Neural cell (in vitro differentiated cells): ENCODE results near the gene PTPN20. TPM values are rescaled to one million over a fixed set of nuclear protein-coding genes. Genes with fewer than 3 reads are reported as not detected.
"Not testable (repeated sequence)": the region's sequence is repeated elsewhere in the genome, so short reads cannot be mapped to it uniquely, and the experiment has no call there.

ENCODE experiments used
- H2AFZ ChIP-seq: fragments of 200-600, 300-800 bp; sonication (generic), shearing (Covaris generic); 2 replicates; pipeline ENCODE4 v1.6.0; 2014; ENCODE audit warnings: low read depth, mild to moderate bottlenecking, antibody characterized with exemption, low read length, moderate library complexity
- H3F3A ChIP-seq: fragments of 200-600 bp; shearing (Covaris generic); 2 replicates; pipeline ENCODE4 v1.6.1; 2016; ENCODE audit warnings: mild to moderate bottlenecking, moderate library complexity, mixed read lengths, antibody characterized with exemption, low read length; ENCODE audit not compliant: insufficient read depth, poor library complexity, severe bottlenecking
- H3K27ac ChIP-seq: fragments of 200-600, 300-800 bp; sonication (generic), shearing (Covaris generic); 2 replicates; pipeline ENCODE4 v1.5.1; 2014; ENCODE audit warnings: mild to moderate bottlenecking, low read length, moderate library complexity
- H3K27me3 ChIP-seq: fragments of 300-800, 200-600 bp; sonication (generic), shearing (Covaris generic); 2 replicates; pipeline ENCODE4 v1.6.0; 2014; ENCODE audit warnings: mild to moderate bottlenecking, low read depth, low read length, moderate library complexity; ENCODE audit not compliant: insufficient read depth
- H3K36me3 ChIP-seq: fragments of 300-800, 200-600 bp; sonication (generic), shearing (Covaris generic); 2 replicates; pipeline ENCODE4 v1.5.1; 2014; ENCODE audit warnings: mild to moderate bottlenecking, antibody characterized with exemption, low read length, moderate library complexity; ENCODE audit not compliant: insufficient read depth
- H3K4me2 ChIP-seq: fragments of 300-800, 200-600 bp; sonication (generic), shearing (Covaris generic); 2 replicates; pipeline ENCODE4 v1.6.0; 2014; ENCODE audit warnings: mild to moderate bottlenecking, low read length
- H3K4me3 ChIP-seq: fragments of 300-800, 200-600 bp; sonication (generic), shearing (Covaris generic); 2 replicates; pipeline ENCODE4 v1.5.1; 2014; ENCODE audit warnings: mild to moderate bottlenecking, low read length, moderate library complexity
- H3K79me2 ChIP-seq: fragments of 200-600 bp; shearing (Covaris generic); replicated peaks from 2 replicates; pipeline ENCODE4 v1.6.0; 2014; ENCODE audit warnings: mild to moderate bottlenecking, low read length, moderate library complexity; ENCODE audit not compliant: insufficient read depth
- H3K9ac ChIP-seq: fragments of 300-800, 200-600 bp; sonication (generic), shearing (Covaris generic); 2 replicates; pipeline ENCODE4 v1.6.1; 2016; ENCODE audit warnings: mild to moderate bottlenecking, low read length, mixed read lengths
- H3K9me2 ChIP-seq: fragments of 200-600 bp; shearing (Covaris generic); 2 replicates; pipeline ENCODE4 v1.6.1; 2016; ENCODE audit warnings: mild to moderate bottlenecking, low read length, mixed read lengths; ENCODE audit not compliant: insufficient read depth
- H3K9me3 ChIP-seq: fragments of 200-600, 300-800 bp; sonication (generic), shearing (Covaris generic); 2 replicates; pipeline ENCODE4 v1.6.1; 2016; ENCODE audit warnings: mild to moderate bottlenecking, mixed run types, low read length, moderate library complexity, mixed read lengths
- H4K20me1 ChIP-seq: fragments of 200-600 bp; shearing (Covaris generic); 2 replicates; pipeline ENCODE4 v1.6.1; 2016; ENCODE audit warnings: mild to moderate bottlenecking, mixed run types; ENCODE audit not compliant: insufficient read depth
- polyA plus RNA-seq: library from polyadenylated mRNA; depleted of rRNA; stranded (reverse); fragments of >200 nt; gene quantifications from 2 replicates; pipeline ENCODE4 v1.2.3, GENCODE V29; 2014

Gene PTPN20
- polyA plus RNA-seq, 1 donor from 2014 or later = not detected

DNA sequence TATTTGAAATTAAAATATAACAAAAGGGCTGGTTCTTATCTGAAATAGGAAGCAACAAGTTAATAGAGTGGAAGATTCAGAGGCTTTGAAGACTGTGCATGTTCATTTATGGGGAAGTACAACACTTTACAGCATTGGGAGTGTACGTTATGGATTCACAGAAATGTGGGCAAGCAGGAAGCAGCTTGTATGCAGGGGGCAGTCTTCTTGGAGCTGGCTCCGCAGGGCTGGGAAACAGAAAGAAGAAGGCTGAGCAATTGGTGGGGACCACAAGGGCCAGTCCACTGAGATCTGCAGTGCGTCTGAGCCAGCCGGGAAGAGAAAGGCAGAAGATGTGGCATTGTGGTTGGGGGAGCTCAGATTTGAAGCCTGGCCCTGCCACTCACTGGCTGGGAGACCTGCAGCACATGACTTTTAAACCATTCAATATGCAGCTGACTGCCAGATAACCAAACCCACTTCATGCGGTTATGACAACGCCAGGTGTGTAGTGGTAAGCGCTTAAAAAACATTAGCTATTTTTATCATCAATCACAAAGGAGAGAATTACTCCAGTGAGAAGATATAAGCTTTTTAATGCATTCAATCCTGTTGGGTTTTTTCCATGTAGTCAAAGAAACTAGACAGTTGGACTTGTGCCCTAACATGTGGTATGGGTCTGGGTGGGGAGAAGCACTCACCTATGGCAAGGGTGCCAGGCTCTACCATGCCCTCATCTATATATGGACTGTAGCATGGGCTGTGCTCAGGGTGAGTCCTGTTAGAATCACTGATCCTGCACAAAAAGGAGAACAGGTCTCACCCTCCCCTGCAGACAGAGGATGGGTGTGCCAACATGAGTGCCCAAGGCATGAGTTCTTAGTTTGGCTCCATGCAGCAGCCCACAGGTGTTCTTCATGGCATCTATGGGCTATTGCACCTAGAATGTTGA is 14.2 kb upstream of the PTPN20 start:
- not testable (repeated sequence) for H3K9me2 ChIP-seq, H3K27ac ChIP-seq

DNA sequence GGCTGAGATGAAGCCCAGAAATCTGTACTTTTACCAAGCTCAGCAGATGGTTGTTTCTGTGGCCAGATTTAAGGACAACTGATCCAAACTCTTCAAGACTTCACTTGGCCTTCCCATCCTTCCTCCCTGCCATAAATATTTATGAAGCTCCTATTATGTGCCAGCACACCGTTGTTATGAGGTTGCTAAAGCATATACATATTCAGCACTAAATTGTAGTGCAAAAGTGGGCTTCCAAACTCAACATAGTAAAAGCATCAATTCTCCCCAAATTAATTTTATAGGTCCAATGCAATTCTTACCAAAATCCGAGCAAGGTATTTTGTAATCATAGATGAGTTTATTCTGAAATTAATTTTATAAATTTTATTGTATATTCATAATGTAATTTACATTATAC is 10.0 kb upstream of the PTPN20 start:
- not testable (repeated sequence) for H3K4me3 ChIP-seq, H3K36me3 ChIP-seq

More for the DNA sequence above, 14.2 kb upstream of the PTPN20 start:
- H4K20me1 ChIP-seq, H3K4me2 ChIP-seq, H3K9me3 ChIP-seq, H3K36me3 ChIP-seq, H3K27me3 ChIP-seq, H3K9ac ChIP-seq, H3K79me2 ChIP-seq, H2AFZ ChIP-seq, H3K4me3 ChIP-seq, H3F3A ChIP-seq: not testable (repeated sequence)

DNA sequence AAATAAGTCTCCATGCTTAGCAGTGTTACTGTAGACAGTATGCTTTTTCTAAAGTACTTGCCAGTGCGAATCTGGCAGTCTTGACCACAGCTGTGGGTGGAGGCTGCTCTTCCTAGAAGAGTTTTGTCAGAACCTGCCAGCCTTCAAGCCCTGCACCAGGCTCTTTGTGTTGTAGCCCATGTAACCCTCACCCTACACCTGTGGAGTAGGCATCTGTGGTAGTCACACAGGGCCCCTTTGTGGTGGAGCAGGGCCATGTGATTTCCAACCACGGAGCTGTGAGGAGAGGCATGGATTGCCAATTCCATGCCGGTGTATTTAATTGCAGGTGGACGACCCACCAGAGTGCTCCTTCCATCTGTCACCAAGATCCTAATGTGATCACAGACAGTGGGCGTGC is 7.4 kb upstream of the PTPN20 start:
- H3K9me2 ChIP-seq, H2AFZ ChIP-seq, H3K4me3 ChIP-seq, H3K27ac ChIP-seq, H3K9me3 ChIP-seq, H3K9ac ChIP-seq, H3K36me3 ChIP-seq, H3K79me2 ChIP-seq, H3K27me3 ChIP-seq, H4K20me1 ChIP-seq, H3F3A ChIP-seq, H3K4me2 ChIP-seq: not testable (repeated sequence)

More for the DNA sequence above, 10.0 kb upstream of the PTPN20 start:
- not testable (repeated sequence) for H3K9ac ChIP-seq, H3K27me3 ChIP-seq, H2AFZ ChIP-seq, H3K27ac ChIP-seq, H3F3A ChIP-seq, H3K9me2 ChIP-seq, H4K20me1 ChIP-seq, H3K4me2 ChIP-seq, H3K79me2 ChIP-seq, H3K9me3 ChIP-seq

DNA sequence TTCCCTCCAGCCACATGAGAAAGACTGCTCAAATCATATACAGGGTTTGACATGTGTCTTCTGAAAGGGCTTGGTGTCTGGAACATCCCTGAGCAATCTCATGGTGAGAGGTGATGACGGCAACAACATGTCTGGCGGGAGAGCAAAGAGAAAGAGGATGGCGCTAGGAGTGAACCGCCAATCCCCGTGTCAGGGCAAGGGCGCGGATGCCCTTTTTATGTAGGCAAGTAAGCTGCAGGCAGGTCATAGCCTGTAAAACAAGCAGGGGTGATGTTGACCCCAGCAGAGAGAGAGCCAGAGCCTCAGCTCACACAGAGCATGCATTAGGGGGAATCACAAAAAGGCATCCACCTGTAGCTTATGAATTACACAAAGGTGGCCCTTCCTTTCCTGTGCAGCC is 4.9 kb upstream of the PTPN20 start:
- H3K9me3 ChIP-seq, H3K9me2 ChIP-seq, H3K27ac ChIP-seq, H3K4me3 ChIP-seq, H3K36me3 ChIP-seq, H3F3A ChIP-seq, H4K20me1 ChIP-seq, H3K27me3 ChIP-seq, H3K79me2 ChIP-seq, H2AFZ ChIP-seq, H3K9ac ChIP-seq, H3K4me2 ChIP-seq: not testable (repeated sequence)

DNA sequence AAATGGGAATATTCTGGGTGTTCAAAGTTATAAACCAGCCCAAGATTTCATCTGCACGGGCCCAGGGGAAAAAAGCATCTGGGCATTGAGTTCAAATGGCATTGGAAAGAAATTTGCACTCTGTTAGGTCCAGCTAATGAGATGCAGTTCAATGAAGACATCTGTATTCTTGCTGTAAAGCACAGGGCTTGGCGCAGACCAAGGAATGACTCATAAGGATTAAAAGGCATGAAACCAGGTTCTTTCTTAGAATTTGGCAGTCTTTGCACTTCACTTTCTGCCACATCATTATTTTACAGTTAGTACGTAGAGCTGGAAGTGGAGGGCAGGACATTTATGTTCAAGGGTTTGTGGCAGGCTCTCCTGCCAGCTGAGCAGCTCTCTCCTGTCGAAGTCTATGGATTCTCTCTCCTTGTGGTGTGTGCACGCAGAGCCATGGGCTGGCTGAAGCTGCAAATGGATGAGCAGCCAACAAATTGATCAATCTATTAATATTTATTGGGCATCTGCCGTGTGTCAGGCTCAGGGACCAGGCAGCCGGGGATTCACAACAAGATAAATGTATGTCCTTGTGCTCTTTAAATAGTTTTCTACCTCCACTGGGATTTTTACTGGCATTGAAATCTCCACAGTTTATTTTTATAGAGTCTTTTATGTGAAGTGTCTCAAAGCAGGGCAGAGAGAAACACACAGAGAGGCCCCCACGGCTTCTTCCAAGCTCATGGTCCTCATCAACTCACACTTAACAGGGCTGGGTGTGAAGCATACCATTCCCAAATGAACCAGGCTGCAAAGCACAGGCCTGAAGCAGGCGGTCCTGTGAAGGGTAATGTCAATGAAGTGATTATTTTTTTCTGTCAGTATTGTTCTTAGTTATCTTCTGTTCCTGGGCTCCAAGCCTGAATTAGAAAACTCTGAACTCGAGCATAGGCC is 3.8 kb upstream of the PTPN20 start:
- H3K27ac ChIP-seq, H3K4me3 ChIP-seq, H3K9me2 ChIP-seq, H3K4me2 ChIP-seq, H3K27me3 ChIP-seq, H3K9me3 ChIP-seq, H3K36me3 ChIP-seq, H3K79me2 ChIP-seq, H3F3A ChIP-seq, H2AFZ ChIP-seq, H4K20me1 ChIP-seq, H3K9ac ChIP-seq: not testable (repeated sequence)

DNA sequence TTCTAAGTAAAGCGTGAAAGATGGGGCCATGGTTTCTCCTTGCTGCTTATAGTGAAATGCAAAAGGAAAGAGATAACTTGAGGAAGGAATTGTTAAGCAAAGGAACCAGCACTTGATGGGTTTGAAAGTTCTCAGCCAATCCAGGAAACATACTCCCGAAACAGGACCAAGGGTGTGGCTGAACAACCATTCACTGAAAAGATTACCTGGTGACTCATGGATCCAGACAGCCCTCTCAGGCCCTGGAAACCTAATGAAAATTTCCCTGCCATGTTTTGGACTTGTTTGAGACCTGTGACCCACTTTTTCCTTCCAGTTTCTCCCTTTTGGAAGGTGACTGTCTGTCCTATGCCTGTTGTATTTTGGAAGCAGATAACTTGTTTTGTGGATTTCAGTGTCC is 11.3 kb downstream of the PTPN20 start:
- not testable (repeated sequence) for H3F3A ChIP-seq, H3K4me3 ChIP-seq, H4K20me1 ChIP-seq, H3K79me2 ChIP-seq, H3K36me3 ChIP-seq, H3K27ac ChIP-seq, H3K9me3 ChIP-seq, H3K9ac ChIP-seq, H2AFZ ChIP-seq, H3K9me2 ChIP-seq, H3K27me3 ChIP-seq, H3K4me2 ChIP-seq

DNA sequence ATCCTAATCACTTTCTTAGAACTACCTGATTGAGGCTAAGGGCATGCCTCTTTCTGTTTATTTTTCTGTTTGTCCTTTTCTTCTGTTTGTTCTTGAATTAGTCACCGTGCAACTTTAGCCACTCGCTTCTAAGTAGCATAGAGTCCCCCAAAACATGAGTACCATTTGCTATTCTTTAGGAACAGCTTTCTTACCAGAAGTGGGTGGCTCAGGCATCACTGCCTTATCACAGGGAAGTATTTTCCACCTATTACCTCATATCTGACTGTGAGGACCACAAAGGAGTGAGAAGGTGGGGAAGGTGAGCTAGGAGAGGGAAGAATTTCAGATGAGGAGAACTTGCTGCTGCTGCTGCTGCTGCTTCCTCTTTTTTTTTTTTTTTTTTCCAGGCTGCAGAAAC is 13.9 kb downstream of the PTPN20 start:
- H3K9me3 ChIP-seq, H3K36me3 ChIP-seq, H3K79me2 ChIP-seq, H3F3A ChIP-seq, H3K4me3 ChIP-seq, H3K9me2 ChIP-seq, H4K20me1 ChIP-seq, H3K27me3 ChIP-seq, H2AFZ ChIP-seq, H3K27ac ChIP-seq, H3K4me2 ChIP-seq, H3K9ac ChIP-seq: not testable (repeated sequence)
